Cardiac atrium fibroblast (primary cell): ENCODE measurements around the gene FAM111B. TPM values are rescaled to one million over a fixed set of nuclear protein-coding genes. Genes with fewer than 3 reads are reported as not detected.

Experiments used
- total RNA-seq: library from RNA; depleted of rRNA; stranded (reverse); fragments of >200 nt; gene quantifications from 2 replicates; pipeline ENCODE4 v1.2.3, GENCODE V29; 2015

The FAM111B gene, protein sequence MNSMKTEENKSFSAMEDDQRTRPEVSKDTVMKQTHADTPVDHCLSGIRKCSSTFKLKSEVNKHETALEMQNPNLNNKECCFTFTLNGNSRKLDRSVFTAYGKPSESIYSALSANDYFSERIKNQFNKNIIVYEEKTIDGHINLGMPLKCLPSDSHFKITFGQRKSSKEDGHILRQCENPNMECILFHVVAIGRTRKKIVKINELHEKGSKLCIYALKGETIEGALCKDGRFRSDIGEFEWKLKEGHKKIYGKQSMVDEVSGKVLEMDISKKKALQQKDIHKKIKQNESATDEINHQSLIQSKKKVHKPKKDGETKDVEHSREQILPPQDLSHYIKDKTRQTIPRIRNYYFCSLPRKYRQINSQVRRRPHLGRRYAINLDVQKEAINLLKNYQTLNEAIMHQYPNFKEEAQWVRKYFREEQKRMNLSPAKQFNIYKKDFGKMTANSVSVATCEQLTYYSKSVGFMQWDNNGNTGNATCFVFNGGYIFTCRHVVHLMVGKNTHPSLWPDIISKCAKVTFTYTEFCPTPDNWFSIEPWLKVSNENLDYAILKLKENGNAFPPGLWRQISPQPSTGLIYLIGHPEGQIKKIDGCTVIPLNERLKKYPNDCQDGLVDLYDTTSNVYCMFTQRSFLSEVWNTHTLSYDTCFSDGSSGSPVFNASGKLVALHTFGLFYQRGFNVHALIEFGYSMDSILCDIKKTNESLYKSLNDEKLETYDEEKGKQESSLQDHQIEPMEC
- total RNA-seq = 1.3 and 2.0 TPM in 2 replicates

DNA sequence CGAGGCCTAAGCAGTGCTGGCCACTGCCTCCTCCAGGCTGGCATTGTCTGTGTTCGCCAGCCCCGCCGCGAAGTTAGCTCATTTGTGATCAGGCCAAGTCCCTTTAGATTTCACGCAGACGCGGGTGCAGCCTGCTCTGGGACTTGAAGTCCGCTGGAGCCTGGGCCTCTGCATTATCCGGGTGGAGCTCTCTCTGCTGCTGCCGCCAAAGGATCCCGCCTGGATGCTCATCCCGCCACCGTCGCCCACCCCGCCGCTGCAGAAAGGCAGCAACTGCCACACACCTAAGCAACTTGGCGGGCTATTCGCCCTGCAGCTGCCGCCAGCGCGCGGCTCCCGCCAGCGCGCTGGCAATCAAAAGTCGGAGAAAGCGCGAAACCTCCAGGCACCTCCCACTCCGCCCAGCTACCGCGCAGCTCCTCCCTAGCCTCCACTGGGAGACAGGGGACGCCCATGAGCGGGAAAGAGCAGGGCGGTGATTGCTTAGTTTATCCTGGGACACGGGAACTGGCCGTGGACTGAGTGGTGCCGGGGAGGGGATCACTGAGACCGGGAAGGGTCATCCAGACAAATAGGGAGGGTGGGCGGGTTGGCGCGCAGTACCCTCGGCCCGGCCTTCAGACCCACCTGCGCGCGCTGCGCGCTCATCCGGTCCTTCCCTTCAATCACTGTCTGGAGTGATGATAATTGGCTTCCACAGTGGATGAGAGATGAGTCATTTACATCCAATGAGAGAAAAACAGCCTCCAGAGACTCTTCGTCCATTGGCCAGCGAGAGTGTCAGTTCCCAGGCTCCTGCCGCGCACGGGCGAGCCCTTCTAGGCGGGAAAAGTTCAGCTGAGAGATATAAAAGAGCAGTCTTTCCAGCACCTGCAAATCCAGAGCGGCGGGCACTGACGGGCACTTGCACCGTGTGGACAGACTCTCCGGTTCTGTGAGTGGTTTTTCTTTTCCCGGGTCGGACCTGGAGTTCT is at the start of gene FAM111B:
Gene FAM111B (plus strand): TSS at position 875 of the 974 bp plus-strand sequence. CDS start 2,389 bp downstream, outside the sequence.

DNA sequence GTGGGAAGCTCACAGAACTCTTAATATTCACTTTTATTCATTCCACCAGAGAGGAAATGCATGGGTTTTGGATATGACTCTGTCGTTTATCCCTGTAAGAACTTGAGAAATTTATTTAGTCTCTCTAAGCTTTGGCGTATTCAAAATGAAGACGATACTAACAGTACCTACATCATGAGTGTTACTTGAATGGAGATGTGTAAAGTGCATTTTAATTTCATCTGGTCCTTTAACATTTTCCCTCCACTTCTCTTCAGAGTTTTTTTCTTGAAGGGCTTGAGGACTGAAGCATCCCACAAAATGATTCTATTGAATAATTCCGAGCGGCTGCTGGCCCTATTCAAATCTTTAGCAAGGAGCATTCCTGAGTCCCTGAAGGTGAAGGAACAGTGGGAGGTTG is 21.0 kb upstream of the FAM111B start, which contains the start of gene GLYATL1B:
Gene GLYATL1B (plus strand): TSS at position 301 of the 400 bp plus-strand sequence. CDS start 0 bp downstream, at position 301.

DNA sequence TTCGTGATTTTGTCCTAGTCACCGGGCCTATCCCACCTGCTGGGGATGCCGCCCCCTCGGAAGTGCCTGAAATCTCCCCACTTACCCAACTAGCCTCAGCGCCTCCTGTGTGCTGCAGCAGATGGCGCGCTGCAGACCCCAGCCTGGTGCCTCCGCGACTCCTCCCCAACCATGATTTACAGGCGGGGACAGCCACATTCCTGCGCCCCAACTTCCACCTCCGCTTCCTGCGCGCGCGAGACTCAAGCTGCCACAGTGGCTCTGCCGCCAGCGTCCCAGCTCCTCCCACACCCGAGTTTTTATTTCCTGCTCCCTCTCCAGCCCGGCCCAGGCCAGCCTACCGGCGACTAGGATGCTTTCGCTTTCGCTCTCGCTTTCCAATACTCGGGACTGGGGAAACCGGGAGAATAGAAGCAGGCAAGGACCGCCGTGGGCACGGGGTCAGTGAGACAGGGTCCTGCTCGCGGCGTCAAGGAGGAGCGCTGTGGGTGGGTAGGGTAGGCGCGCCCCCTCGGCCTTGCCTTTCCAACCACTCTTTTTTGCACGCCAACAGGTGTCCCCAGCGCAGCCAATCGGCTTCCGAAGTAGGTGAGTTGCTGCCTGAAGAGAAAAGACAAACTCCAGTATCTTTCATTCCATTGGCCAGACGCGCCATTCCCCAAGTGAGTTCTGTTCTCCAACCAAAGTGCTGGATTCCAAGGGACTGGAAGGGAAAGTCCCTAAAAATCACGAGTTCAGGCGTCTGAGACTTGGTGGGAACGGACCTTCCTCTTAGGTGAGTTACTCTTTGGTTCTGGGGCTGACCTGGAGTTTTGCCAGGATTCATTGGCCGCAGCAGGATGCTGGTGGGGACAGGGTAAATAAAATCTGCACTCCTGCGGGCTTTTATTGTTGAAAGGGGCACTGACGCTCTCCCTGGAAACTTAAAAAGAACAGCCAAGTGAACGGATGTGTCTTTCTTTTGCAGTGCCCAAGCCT is 35.8 kb downstream of the FAM111B start, which contains the start of gene FAM111A:
Gene FAM111A (plus strand): TSS at position 327 of the 978 bp plus-strand sequence. CDS start 6,017 bp downstream, outside the sequence.

DNA sequence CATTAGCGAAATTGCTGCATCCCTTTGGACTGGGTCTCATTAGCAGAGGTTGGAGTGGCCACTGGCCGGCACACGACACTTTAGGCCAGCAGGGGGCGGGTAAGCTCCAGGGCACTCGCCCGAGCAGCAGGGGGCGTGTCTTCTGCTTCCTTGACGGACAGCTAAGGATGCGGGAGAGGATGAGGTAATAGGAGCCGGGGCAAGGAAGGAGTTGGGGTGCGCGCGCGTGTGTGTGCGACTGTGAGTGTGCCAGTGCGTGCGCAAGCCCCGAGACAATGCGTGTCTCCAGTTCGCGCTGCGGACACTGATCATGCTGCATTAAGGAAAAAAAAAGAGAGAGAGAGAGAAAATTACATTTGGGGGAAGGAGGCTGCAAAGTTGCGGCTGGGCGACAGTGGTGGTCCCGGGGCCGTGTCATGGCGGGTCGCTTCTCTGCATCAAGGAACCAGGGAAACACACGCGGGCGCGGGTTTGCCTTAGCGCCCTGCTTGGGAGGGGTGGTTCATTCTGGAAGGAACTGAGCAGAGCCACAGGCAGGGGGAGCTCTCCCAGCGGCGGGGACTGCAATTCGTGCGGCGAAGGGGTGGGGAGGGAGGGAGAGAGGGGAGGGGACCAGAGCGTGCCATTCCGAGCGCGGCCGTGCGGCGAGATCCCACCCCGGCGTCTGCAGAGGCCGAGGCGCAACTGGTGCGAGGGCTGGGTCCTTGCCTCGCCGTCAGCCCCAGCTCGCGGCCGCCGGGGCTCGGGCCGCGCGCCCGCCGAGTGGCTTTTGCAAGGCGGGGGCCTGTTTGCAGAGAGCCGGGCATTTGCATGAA is 64.7 kb downstream of the FAM111B start, which contains the start of gene DTX4:
Gene DTX4 (plus strand): TSS at position 625 of the 815 bp plus-strand sequence. CDS start 464 bp downstream, outside the sequence.

Other genes with a start within 250 kb of the FAM111B start
- 2.0 TPM in 1 of 2 replicates, not detected in the other for gene GLYATL1, start 167.7 kb upstream of the FAM111B start, total RNA-seq
- not detected in 2 replicates for gene GLYATL1B, start 20.9 kb upstream of the FAM111B start, total RNA-seq
- 9.2 and 9.6 TPM in 2 replicates for gene FAM111A, start 35.6 kb downstream of the FAM111B start, total RNA-seq
- gene DTX4, start 64.9 kb downstream of the FAM111B start, total RNA-seq = 2.5 and 2.6 TPM in 2 replicates
- gene MPEG1, start 105.7 kb downstream of the FAM111B start, total RNA-seq = under 0.01 TPM in 1 of 2 replicates, not detected in the other